Progenitor cell of endocrine pancreas (in vitro differentiated cells): ENCODE results near the gene MAGEC2. TPM values are rescaled to one million over a fixed set of nuclear protein-coding genes. Genes with fewer than 3 reads are reported as not detected.

ENCODE experiments used
- DNase-seq: peaks from one replicate; pipeline ENCODE4 v3.0.0; 2021; ENCODE audit warnings: low spot score; ENCODE audit not compliant: unreplicated experiment
- H3K27ac Mint-ChIP-seq: 2 replicates; pipeline ENCODE4 v1.8.0; 2021; ENCODE audit warnings: mild to moderate bottlenecking, moderate library complexity, mixed read lengths
- H3K27me3 Mint-ChIP-seq: 2 replicates; pipeline ENCODE4 v1.8.0; 2021; ENCODE audit warnings: mixed read lengths
- H3K36me3 Mint-ChIP-seq: 2 replicates; pipeline ENCODE4 v1.8.0; 2022; ENCODE audit warnings: mixed read lengths; ENCODE audit not compliant: insufficient read depth
- H3K4me1 Mint-ChIP-seq: 2 replicates; pipeline ENCODE4 v1.8.0; 2021; ENCODE audit warnings: low read depth, mixed read lengths
- H3K4me3 Mint-ChIP-seq: 2 replicates; pipeline ENCODE4 v1.8.0; 2021; ENCODE audit warnings: low read depth, mild to moderate bottlenecking, moderate library complexity, mixed read lengths
- H3K9me3 Mint-ChIP-seq: 2 replicates; pipeline ENCODE4 v1.8.0; 2021; ENCODE audit warnings: low read depth, mixed read lengths
- long read RNA-seq: library from polyadenylated mRNA; unstranded; transcript quantifications from one replicate; pipeline ENCODE4 v2.0.0, GENCODE V29; 2020
- total RNA-seq: library from RNA; stranded (reverse); gene quantifications from 2 replicates; pipeline ENCODE4 v1.2.1, GENCODE V29; 2021
- TF ChIP-seq, protein P1 (sequence below): fragments of 200-600 bp; sonication (generic); IDR thresholded peaks from one replicate; pipeline ENCODE4 v1.5.0; 2021; ENCODE audit warnings: antibody characterized with exemption, mild to moderate bottlenecking; ENCODE audit not compliant: unreplicated experiment

Gene MAGEC2, protein sequence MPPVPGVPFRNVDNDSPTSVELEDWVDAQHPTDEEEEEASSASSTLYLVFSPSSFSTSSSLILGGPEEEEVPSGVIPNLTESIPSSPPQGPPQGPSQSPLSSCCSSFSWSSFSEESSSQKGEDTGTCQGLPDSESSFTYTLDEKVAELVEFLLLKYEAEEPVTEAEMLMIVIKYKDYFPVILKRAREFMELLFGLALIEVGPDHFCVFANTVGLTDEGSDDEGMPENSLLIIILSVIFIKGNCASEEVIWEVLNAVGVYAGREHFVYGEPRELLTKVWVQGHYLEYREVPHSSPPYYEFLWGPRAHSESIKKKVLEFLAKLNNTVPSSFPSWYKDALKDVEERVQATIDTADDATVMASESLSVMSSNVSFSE
- total RNA-seq: not detected in 2 replicates
- long read RNA-seq: 0 reads

DNA sequence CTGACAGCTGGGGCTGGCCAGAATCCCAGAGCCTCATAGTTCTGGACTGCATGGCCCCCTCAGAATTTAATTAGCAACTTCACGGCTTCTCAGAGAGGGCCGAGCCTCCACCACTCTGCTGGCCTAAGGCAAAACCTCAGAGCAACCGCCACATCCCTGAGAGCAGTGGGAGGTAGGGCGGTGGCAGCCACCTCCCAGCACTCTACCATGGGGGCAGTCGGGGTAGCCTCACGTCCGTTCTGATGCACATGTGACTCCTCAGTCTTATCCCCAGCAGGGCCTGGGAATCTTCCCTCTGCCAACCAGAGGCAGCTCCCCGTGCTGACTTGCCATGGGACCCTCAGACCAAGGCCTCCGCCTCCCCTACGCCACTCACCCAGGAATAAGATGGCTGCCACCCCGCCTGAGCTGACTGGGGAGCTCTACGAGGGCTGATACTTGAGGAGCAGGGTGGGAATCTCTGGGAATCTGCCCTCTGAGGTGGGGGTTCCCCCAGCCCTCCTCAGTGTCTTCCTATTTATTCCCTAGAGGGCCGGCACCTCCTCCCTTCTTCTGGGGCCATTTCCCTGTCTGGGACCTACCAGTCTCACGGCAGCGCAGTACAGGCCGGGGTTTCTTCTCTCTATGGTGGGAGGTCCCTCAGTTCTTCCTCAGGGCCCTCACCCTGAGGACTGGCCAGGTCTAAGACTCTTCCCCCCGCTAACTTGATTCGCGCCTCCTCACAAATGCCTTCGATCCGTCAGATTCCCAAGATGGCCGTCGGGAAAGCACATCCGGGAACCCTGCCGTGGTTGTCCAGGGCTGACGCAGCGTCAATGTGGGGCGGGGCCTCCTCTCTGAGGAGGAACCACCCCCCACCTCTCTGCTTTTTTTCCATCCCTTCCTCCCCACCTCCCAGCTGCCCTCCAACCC is at the start of gene MAGEC2:
TSS of gene MAGEC2 (minus strand) at position 769 of the 912 bp plus-strand sequence. CDS start 1,303 bp downstream, outside the sequence.
- H3K36me3 Mint-ChIP-seq: no peaks in the 10 kb centered on the region
- H3K4me3 Mint-ChIP-seq: no peak within 1 kb of the TSS
- no peak within 1 kb of the TSS for H3K27ac Mint-ChIP-seq
- no peaks in the 10 kb centered on the region for H3K27me3 Mint-ChIP-seq
- H3K4me1 Mint-ChIP-seq: no peaks in the 10 kb centered on the region
- peaks cover 7% of the 10 kb centered on the region for H3K9me3 Mint-ChIP-seq
- DNase-seq: no peak
- TF ChIP-seq, protein P1, sequence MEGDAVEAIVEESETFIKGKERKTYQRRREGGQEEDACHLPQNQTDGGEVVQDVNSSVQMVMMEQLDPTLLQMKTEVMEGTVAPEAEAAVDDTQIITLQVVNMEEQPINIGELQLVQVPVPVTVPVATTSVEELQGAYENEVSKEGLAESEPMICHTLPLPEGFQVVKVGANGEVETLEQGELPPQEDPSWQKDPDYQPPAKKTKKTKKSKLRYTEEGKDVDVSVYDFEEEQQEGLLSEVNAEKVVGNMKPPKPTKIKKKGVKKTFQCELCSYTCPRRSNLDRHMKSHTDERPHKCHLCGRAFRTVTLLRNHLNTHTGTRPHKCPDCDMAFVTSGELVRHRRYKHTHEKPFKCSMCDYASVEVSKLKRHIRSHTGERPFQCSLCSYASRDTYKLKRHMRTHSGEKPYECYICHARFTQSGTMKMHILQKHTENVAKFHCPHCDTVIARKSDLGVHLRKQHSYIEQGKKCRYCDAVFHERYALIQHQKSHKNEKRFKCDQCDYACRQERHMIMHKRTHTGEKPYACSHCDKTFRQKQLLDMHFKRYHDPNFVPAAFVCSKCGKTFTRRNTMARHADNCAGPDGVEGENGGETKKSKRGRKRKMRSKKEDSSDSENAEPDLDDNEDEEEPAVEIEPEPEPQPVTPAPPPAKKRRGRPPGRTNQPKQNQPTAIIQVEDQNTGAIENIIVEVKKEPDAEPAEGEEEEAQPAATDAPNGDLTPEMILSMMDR: no peak

DNA sequence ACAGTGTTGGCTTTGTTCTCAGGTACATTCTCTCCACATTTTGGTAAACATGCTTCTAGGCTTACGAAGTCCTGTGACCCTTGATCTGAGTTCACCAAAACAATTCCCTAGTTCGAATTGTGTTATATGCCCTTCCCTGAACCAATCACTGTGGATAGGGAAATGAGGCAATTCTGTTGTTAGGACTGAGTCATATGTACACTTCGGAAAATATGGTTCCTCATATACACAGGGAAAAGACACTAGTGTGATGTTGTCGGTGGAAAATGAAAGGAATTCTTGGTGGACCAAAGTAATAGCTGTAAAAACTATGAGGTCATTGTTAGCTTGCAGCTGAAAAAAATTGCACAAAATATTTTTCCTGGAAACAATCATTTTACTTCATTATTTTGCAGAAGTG is 46.6 kb upstream of the MAGEC2 start:
- Mint-ChIP-seq H3K9me3 (peaks cover 25% of the 10 kb centered on the region), H3K27ac (no peak overlapping the region)
- TF ChIP-seq, protein P1: no peak

DNA sequence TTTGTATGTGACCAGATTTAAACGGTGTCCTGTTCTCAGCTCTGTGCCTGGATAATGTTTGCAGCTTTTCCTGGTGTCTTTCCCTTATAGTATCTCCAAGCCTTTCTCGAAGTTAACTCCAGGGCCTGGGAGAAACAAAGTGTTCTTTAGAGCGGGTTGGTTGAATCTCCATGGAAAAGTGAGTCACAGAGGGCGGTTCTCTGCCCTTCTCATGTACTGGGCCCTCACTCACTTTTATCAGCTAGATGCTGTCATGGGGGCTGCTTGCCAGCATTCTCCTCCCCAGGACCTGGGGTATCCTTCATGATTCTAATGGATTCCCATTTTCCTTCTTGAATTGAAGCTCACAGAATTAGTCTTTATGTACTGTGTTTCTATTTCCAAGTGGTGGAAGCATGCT is 46.1 kb upstream of the MAGEC2 start:
- Mint-ChIP-seq H3K9me3 (peaks cover 25% of the 10 kb centered on the region), H3K4me3 (no peak overlapping the region), H3K27me3 (no peaks in the 10 kb centered on the region), H3K36me3 (no peaks in the 10 kb centered on the region), H3K27ac (no peak overlapping the region), H3K4me1 (no peaks in the 10 kb centered on the region)
- DNase-seq: no peak
- TF ChIP-seq, protein P1: no peak

More for the DNA sequence above, 46.6 kb upstream of the MAGEC2 start:
- Mint-ChIP-seq H3K4me1 (no peaks in the 10 kb centered on the region), H3K27me3 (no peaks in the 10 kb centered on the region), H3K4me3 (no peak overlapping the region), H3K36me3 (no peaks in the 10 kb centered on the region)
- no peak for DNase-seq

DNA sequence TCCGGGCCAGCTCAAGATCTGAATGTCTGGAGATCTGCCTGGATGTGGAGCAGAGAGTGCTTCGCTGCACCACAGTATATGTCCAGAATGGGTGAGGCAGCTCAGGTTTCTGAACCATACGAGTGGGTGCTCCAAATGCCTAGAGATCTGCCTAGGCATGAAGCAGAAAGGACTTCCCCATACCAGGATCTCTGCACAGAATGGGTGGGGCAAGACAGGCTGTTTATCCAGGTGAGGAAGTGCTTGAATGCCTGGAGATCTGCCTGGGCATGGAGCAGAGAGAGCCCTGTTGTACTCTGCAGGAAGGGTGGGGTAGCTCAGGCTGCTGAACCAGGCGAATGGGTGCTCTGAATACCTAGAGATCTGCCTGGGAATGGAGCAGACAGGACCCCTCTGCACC is 45.4 kb upstream of the MAGEC2 start:
- no peak for DNase-seq
- H3K4me3 Mint-ChIP-seq: no peak overlapping the region
- TF ChIP-seq, protein P1: no peak
- H3K4me1 Mint-ChIP-seq: no peaks in the 10 kb centered on the region
- no peaks in the 10 kb centered on the region for H3K27me3 Mint-ChIP-seq
- H3K27ac Mint-ChIP-seq: no peak overlapping the region
- H3K9me3 Mint-ChIP-seq: peaks cover 25% of the 10 kb centered on the region
- no peaks in the 10 kb centered on the region for H3K36me3 Mint-ChIP-seq

DNA sequence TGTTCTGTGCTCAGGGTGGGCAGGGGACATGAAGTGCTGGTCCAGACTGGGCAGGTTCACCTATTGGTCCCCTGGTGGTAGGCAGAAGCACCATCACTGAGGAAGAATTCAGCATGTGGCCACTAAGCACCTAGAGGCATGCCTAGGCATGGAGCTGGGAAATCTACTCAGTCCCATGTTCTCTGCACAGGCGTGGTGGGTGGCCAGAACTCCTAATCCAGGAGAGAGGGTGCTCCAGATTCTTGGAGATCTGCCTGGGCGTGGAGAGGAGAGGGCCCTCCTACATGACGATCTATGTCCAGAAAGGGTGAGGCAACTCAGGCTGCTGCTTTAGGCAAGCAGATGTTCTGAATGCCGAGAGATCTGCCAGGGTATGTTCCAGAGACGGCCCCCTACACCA is 44.6 kb upstream of the MAGEC2 start:
- DNase-seq: no peak
- H3K27ac Mint-ChIP-seq: no peak overlapping the region
- H3K4me1 Mint-ChIP-seq: no peaks in the 10 kb centered on the region
- H3K27me3 Mint-ChIP-seq: no peaks in the 10 kb centered on the region
- TF ChIP-seq, protein P1: no peak
- peaks cover 25% of the 10 kb centered on the region for H3K9me3 Mint-ChIP-seq
- no peaks in the 10 kb centered on the region for H3K36me3 Mint-ChIP-seq
- no peak overlapping the region for H3K4me3 Mint-ChIP-seq
